Caco-2 (cell line): ENCODE data around the gene FAM184A. TPM values are rescaled to one million over a fixed set of nuclear protein-coding genes. Genes with fewer than 3 reads are reported as not detected.

Experiments
- BruUV-seq: library from RNA; stranded (reverse); fragments of 400-500 nt; replicated peaks from 2 replicates; lab custom pipeline; 2021; lab: Mats Ljungman, UMichigan
- CTCF ChIA-PET: fragments of 300-600 bp; sonication (Branson Sonifier 250); formaldehyde crosslinking; loops from one replicate; lab custom pipeline; 2022; ENCODE audit warnings: antibody characterized with exemption; lab: Charles Lee
- POLR2A ChIA-PET: fragments of 300-600 bp; sonication (Branson Sonifier 250); formaldehyde crosslinking; loops from one replicate; lab custom pipeline; 2022; ENCODE audit warnings: antibody characterized with exemption; lab: Charles Lee
- DNase-seq, 2 experiments: peaks; one replicate each; pipeline versions ENCODE4 v3.0.0 to v3.0.0-alpha.2; 2020 to 2022
- H3K27me3 ChIP-seq: replicated peaks from 2 replicates; pipeline ENCODE4 v1.6.0; 2011; ENCODE audit warnings: low read length; ENCODE audit not compliant: control insufficient read depth, insufficient read depth
- H3K36me3 ChIP-seq: 2 replicates; pipeline ENCODE4 v1.5.1; 2011; ENCODE audit warnings: low read length; ENCODE audit not compliant: control insufficient read depth, insufficient read depth
- H3K4me1 ChIP-seq: fragments of 250-450 bp; sonication (Bioruptor Pico); 2 replicates; pipeline ENCODE4 v1.5.1; 2020; ENCODE audit warnings: mild to moderate bottlenecking
- H3K4me3 ChIP-seq: 2 replicates; pipeline ENCODE4 v1.5.1; 2011; ENCODE audit warnings: low read depth, mild to moderate bottlenecking, control low read depth, low read length
- H3K9me3 ChIP-seq: fragments of 250-450 bp; sonication (Bioruptor Pico); 2 replicates; pipeline ENCODE4 v1.5.1; 2020; ENCODE audit warnings: mild to moderate bottlenecking, moderate library complexity
- H3K27ac Mint-ChIP-seq: one replicate; pipeline ENCODE4 v1.8.0; 2022; ENCODE audit warnings: mixed read lengths; ENCODE audit not compliant: unreplicated experiment
- H3K27me3 Mint-ChIP-seq: one replicate; pipeline ENCODE4 v1.8.0; 2022; ENCODE audit warnings: mixed read lengths; ENCODE audit not compliant: insufficient read depth, unreplicated experiment
- H3K36me3 Mint-ChIP-seq: one replicate; pipeline ENCODE4 v1.8.0; 2022; ENCODE audit warnings: mild to moderate bottlenecking, mixed read lengths; ENCODE audit not compliant: insufficient read depth, unreplicated experiment
- H3K4me1 Mint-ChIP-seq: one replicate; pipeline ENCODE4 v1.8.0; 2022; ENCODE audit warnings: low read depth, mixed read lengths; ENCODE audit not compliant: unreplicated experiment
- H3K4me3 Mint-ChIP-seq: one replicate; pipeline ENCODE4 v1.8.0; 2022; ENCODE audit warnings: mild to moderate bottlenecking, moderate library complexity, mixed read lengths; ENCODE audit not compliant: unreplicated experiment
- H3K9me3 Mint-ChIP-seq: one replicate; pipeline ENCODE4 v1.8.0; 2022; ENCODE audit warnings: mixed read lengths; ENCODE audit not compliant: unreplicated experiment
- intact Hi-C: fragments of 100-400 bp; cut with micrococcal nuclease; formaldehyde crosslinking; loops from one replicate; pipeline ENCODE4 v1.10.0; 2022; ENCODE audit not compliant: unreplicated experiment
- total RNA-seq: library from RNA; stranded (reverse); gene quantifications from 2 replicates; pipeline ENCODE4 v1.2.3, GENCODE V29; 2022
- TF ChIP-seq, protein P1 (sequence below), 2 experiments: fragments of 200-600 bp in 1 of 2; IDR thresholded peaks; 1 replicate in 1 of 2; 2 replicates in 1 of 2; pipeline versions ENCODE4 v1.5.1 to v1.8.0; 2011 to 2022; ENCODE audit warnings: antibody characterized with exemption in 1 of 2, control low read depth in 1 of 2, inconsistent platforms in 1 of 2, low read depth in 1 of 2, low read length in 1 of 2, mild to moderate bottlenecking in 1 of 2, moderate library complexity in 1 of 2; ENCODE audit not compliant: insufficient read depth in 1 of 2, severe bottlenecking in 1 of 2, unreplicated experiment in 1 of 2

The FAM184A gene
- total RNA-seq, 1 experiment from 2014 or later = 10.8 TPM

DNA sequence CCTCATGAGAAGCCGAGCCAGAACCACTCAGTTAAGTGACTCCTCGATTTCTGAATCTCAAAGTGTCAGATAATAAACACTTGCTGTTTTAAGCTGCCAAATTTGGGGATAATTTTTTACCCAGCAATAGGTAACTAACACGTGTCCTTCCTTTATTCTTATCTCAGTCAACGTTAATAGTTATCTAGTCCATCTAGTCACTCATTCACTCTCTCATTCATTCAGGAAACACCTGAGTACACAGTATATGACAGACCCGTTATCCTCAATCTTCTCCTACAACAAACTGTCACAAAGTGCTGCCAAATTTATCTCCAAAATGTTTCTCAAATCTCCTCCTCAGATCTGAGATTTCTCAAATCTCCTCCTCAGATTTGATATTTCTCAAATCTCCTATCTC lies 13.1 kb downstream of the FAM184A start:
- no peak overlapping the region for H3K4me3 ChIP-seq
- no peak for DNase-seq

DNA sequence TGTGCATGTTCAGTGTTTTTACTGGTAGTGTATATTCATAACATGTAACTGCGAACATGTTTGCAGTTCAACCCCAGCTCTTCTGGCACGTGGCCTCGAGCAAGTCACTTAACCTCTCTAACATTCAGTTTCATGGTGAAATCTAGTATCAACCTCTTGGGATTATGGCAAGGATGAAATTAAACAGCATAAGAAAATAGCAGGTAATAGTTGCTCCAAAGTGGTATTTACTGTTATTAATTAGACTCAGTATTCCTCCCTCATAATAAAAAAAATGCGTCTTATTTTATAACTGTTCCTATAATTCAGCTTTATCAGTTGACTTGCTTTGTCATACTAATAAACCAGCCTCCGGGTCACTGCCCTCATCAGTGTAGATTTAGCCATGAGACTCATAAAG lies 15.0 kb downstream of the FAM184A start:
- Mint-ChIP-seq H3K4me1 (no peaks in the 10 kb centered on the region), H3K36me3 (no peaks in the 10 kb centered on the region), H3K27me3 (no peaks in the 10 kb centered on the region), H3K27ac (no peak overlapping the region), H3K9me3 (no peaks in the 10 kb centered on the region), H3K4me3 (no peak overlapping the region)
- no TSS peak for BruUV-seq
- Histone ChIP-seq H3K27me3 (no peaks in the 10 kb centered on the region), H3K4me3 (no peak overlapping the region), H3K4me1 (peaks cover 13% of the 10 kb centered on the region), H3K36me3 (no peaks in the 10 kb centered on the region), H3K9me3 (no peaks in the 10 kb centered on the region)
- CTCF ChIA-PET = no interaction called here
- POLR2A ChIA-PET = no interaction called here
- DNase-seq = no peak
- TF ChIP-seq, protein P1, sequence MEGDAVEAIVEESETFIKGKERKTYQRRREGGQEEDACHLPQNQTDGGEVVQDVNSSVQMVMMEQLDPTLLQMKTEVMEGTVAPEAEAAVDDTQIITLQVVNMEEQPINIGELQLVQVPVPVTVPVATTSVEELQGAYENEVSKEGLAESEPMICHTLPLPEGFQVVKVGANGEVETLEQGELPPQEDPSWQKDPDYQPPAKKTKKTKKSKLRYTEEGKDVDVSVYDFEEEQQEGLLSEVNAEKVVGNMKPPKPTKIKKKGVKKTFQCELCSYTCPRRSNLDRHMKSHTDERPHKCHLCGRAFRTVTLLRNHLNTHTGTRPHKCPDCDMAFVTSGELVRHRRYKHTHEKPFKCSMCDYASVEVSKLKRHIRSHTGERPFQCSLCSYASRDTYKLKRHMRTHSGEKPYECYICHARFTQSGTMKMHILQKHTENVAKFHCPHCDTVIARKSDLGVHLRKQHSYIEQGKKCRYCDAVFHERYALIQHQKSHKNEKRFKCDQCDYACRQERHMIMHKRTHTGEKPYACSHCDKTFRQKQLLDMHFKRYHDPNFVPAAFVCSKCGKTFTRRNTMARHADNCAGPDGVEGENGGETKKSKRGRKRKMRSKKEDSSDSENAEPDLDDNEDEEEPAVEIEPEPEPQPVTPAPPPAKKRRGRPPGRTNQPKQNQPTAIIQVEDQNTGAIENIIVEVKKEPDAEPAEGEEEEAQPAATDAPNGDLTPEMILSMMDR (IDR thresholded peaks at IDR 0.05; ENCODE audit: insufficient read depth in 1 of 2, low read depth in 1 of 2, low read length in 1 of 2, severe bottlenecking in 1 of 2, unreplicated experiment in 1 of 2) = no peak
- intact Hi-C loops = no loop called here

More for the DNA sequence above, 13.1 kb downstream of the FAM184A start:
- H3K4me1 ChIP-seq = peaks cover 13% of the 10 kb centered on the region
- no peaks in the 10 kb centered on the region for H3K27me3 Mint-ChIP-seq
- POLR2A ChIA-PET = no interaction called here
- H3K9me3 ChIP-seq = no peaks in the 10 kb centered on the region
- intact Hi-C loops = no loop called here
- H3K4me1 Mint-ChIP-seq = no peaks in the 10 kb centered on the region
- H3K4me3 Mint-ChIP-seq = no peak overlapping the region
- H3K36me3 ChIP-seq = no peaks in the 10 kb centered on the region
- H3K27me3 ChIP-seq = no peaks in the 10 kb centered on the region
- TF ChIP-seq, protein P1 (IDR thresholded peaks at IDR 0.05; ENCODE audit: insufficient read depth in 1 of 2, low read depth in 1 of 2, low read length in 1 of 2, severe bottlenecking in 1 of 2, unreplicated experiment in 1 of 2) = no peak
- H3K36me3 Mint-ChIP-seq = no peaks in the 10 kb centered on the region
- BruUV-seq = no TSS peak
- H3K27ac Mint-ChIP-seq = no peak overlapping the region
- H3K9me3 Mint-ChIP-seq = no peaks in the 10 kb centered on the region
- CTCF ChIA-PET = no interaction called here

DNA sequence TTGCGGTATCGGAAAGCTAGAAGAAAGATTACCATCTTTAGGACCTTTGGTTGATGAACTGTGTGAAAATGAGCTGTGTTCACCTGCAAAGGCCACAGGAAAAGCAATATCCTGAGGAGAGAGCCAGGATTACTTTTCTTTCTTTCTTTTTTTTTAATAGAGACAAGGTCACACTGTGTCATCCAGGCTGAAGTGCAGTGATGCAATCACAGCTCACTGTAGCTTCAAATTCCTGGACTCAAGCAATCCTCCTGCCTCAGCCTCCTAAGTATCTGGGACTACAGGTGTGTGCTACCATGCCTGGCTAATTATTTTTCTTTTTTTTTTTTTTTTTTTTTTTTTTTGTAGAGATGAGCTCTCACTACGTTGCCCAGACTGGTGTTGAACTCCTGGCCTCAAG lies 17.2 kb downstream of the FAM184A start:
- H3K4me3 Mint-ChIP-seq = no peak overlapping the region
- intact Hi-C loops = no loop called here
- Histone ChIP-seq H3K27me3 (no peaks in the 10 kb centered on the region), H3K4me3 (no peak overlapping the region), H3K4me1 (peaks cover 9% of the 10 kb centered on the region), H3K9me3 (no peaks in the 10 kb centered on the region), H3K36me3 (no peaks in the 10 kb centered on the region)
- TF ChIP-seq, protein P1 (IDR thresholded peaks at IDR 0.05; ENCODE audit: insufficient read depth in 1 of 2, low read depth in 1 of 2, low read length in 1 of 2, severe bottlenecking in 1 of 2, unreplicated experiment in 1 of 2) = no peak
- no peaks in the 10 kb centered on the region for H3K9me3 Mint-ChIP-seq
- BruUV-seq = no TSS peak
- H3K36me3 Mint-ChIP-seq = no peaks in the 10 kb centered on the region
- no peak for DNase-seq
- POLR2A ChIA-PET = no interaction called here
- H3K27ac Mint-ChIP-seq = no peak overlapping the region
- CTCF ChIA-PET = interaction anchor here (1.1 kb wide), 2 partner anchors 17 to 81 kb away, joined by 4 read pairs; partner anchors contain the start of gene FAM184A
- H3K27me3 Mint-ChIP-seq = no peaks in the 10 kb centered on the region
- H3K4me1 Mint-ChIP-seq = no peaks in the 10 kb centered on the region
